Measurements from ENCODE around the gene HTRA3. TPM values are rescaled to one million over a fixed set of nuclear protein-coding genes. Genes with fewer than 3 reads are reported as not detected.

Gene HTRA3
- total RNA-seq, 1 donor from 2014 or later, result 35.2 TPM

DNA sequence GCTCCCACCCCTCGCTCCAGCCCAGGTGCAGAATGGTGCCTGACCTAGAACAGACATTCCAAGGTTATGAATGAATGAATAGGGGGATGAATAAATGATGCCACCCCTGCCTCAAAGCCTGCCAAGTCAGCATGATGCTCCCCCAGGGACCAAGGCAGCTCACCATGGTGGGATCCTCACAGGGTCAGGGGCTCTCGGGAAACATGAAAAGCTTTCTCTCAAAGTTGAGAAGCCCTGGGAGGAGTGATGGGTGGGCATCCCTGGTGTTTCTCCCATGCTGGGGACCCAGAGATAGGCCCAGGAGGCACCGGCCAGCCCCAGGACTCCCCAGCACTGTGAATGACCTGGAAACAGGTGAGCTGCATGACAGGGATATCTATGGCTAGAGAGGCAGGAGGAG, 58.9 kb downstream of the HTRA3 start:
- H3K4me1 Mint-ChIP-seq (ENCODE audit: low read depth, unreplicated experiment), result no peaks in the 10 kb centered on the region
- Histone ChIP-seq H4K20me1 (ENCODE audit: insufficient read depth, low read length) (no peaks in the 10 kb centered on the region), H3K27ac (ENCODE audit: low read depth, low read length) (no peak overlapping the region), H3K9me3 (ENCODE audit: insufficient read depth, low read depth, low read length) (no peaks in the 10 kb centered on the region), H3K4me2 (ENCODE audit: low read length) (no peak overlapping the region), H3K4me1 (ENCODE audit: insufficient read depth, low read length) (no peaks in the 10 kb centered on the region), H3K36me3 (ENCODE audit: insufficient read depth, low read length) (no peaks in the 10 kb centered on the region), H3K9ac (ENCODE audit: low read length) (no peak overlapping the region), H3K27me3 (ENCODE audit: insufficient read depth, low read length) (no peaks in the 10 kb centered on the region), H3K4me3 (ENCODE audit: insufficient read depth, low read depth, low read length) (no peak overlapping the region), H2AFZ (ENCODE audit: low read depth, low read length) (no peak overlapping the region), H3K79me2 (ENCODE audit: insufficient read depth, low read length) (no peaks in the 10 kb centered on the region)
- no peak overlapping the region for H3K27ac Mint-ChIP-seq (ENCODE audit: unreplicated experiment)
- no peak for TF ChIP-seq EZH2 (IDR thresholded peaks at IDR 0.05; ENCODE audit: insufficient read depth, low read length)
- no peak for TF ChIP-seq CTCF (IDR thresholded peaks at IDR 0.05; ENCODE audit: insufficient read depth, low read depth, low read length)
- peaks cover 40% of the 10 kb centered on the region for H3K27me3 Mint-ChIP-seq (ENCODE audit: low read depth, unreplicated experiment)
- DNase-seq (ENCODE audit: low read depth) (no peak), FAIRE-seq (no peak)
- no peak overlapping the region for H3K4me3 Mint-ChIP-seq (ENCODE audit: unreplicated experiment)
- H3K36me3 Mint-ChIP-seq (ENCODE audit: low read depth, unreplicated experiment), result no peaks in the 10 kb centered on the region
- peaks cover 10% of the 10 kb centered on the region for H3K9me3 Mint-ChIP-seq (ENCODE audit: unreplicated experiment)

DNA sequence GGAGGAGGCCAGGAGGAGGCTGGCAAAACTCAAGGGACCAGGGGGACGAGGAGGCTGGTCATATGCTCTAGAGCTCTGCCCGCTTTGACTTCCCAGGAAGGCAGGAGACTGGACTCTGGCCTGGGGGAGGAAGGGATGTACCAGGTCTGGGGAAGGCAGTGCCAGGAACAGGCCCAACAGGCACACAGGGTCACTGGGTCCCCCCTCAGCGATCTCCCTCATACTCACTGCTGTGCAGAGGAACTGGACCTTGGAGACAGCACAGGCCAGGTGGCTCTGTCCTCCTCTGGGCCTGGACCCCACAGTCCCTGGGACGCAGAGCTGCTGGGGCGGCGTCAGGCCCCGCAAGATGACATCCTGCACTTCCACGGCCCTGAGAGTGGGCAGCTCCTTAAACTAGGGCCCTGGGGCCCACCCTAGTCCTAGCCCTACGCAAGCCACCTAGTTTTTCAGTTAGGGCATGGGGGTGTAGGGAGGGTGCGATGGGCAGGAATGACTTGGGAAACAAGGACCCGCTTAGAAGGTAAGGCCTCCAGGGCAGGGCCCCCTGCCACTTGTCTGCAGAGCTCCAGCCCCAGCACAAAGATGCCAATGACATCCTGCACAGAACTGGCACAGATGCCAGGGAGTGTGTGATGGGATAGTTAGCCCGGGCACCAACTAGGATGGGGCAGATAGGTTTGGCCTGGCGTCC, 59.5 kb downstream of the HTRA3 start:
- no peaks in the 10 kb centered on the region for H3K36me3 Mint-ChIP-seq (ENCODE audit: low read depth, unreplicated experiment)
- H3K9me3 ChIP-seq (ENCODE audit: insufficient read depth, low read depth, low read length), result no peaks in the 10 kb centered on the region
- no peak overlapping the region for H3K4me3 Mint-ChIP-seq (ENCODE audit: unreplicated experiment)
- no peak overlapping the region for H3K27ac Mint-ChIP-seq (ENCODE audit: unreplicated experiment)
- no peaks in the 10 kb centered on the region for H3K36me3 ChIP-seq (ENCODE audit: insufficient read depth, low read length)
- no peak overlapping the region for H3K4me3 ChIP-seq (ENCODE audit: insufficient read depth, low read depth, low read length)
- peaks cover 2% of the 10 kb centered on the region for H3K27me3 ChIP-seq (ENCODE audit: insufficient read depth, low read length)
- H3K27me3 Mint-ChIP-seq (ENCODE audit: low read depth, unreplicated experiment), result peaks cover 42% of the 10 kb centered on the region
- FAIRE-seq, result no peak
- peaks cover 9% of the 10 kb centered on the region for H3K9me3 Mint-ChIP-seq (ENCODE audit: unreplicated experiment)
- no peaks in the 10 kb centered on the region for H4K20me1 ChIP-seq (ENCODE audit: insufficient read depth, low read length)
- DNase-seq (ENCODE audit: low read depth), result no peak
- no peaks in the 10 kb centered on the region for H3K4me1 Mint-ChIP-seq (ENCODE audit: low read depth, unreplicated experiment)
- H2AFZ ChIP-seq (ENCODE audit: low read depth, low read length), result no peak overlapping the region
- H3K4me1 ChIP-seq (ENCODE audit: insufficient read depth, low read length), result no peaks in the 10 kb centered on the region
- no peak overlapping the region for H3K9ac ChIP-seq (ENCODE audit: low read length)
- no peak for TF ChIP-seq EZH2 (IDR thresholded peaks at IDR 0.05; ENCODE audit: insufficient read depth, low read length)
- no peak for TF ChIP-seq CTCF (IDR thresholded peaks at IDR 0.05; ENCODE audit: insufficient read depth, low read depth, low read length)
- H3K79me2 ChIP-seq (ENCODE audit: insufficient read depth, low read length), result no peaks in the 10 kb centered on the region
- no peak overlapping the region for H3K4me2 ChIP-seq (ENCODE audit: low read length)
- H3K27ac ChIP-seq (ENCODE audit: low read depth, low read length), result no peak overlapping the region

DNA sequence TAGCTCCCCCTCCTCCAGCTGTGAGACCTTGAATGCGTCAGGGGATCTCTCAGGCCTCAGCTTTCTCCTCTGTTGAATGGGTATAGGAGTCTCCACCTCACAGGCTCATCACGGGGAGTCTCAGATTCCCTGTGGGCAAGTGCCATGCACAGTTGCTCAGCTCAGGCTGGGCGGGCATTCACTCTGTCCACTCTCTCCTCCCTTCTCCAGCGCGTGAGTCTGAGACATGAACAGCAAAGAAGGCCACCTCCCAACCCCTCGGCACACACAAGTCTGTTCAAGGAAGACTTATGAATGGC, 60.0 kb downstream of the HTRA3 start:
- no peak overlapping the region for H2AFZ ChIP-seq (ENCODE audit: low read depth, low read length)
- Mint-ChIP-seq H3K4me1 (ENCODE audit: low read depth, unreplicated experiment) (no peaks in the 10 kb centered on the region), H3K36me3 (ENCODE audit: low read depth, unreplicated experiment) (no peaks in the 10 kb centered on the region), H3K27me3 (ENCODE audit: low read depth, unreplicated experiment) (peaks cover 39% of the 10 kb centered on the region), H3K27ac (ENCODE audit: unreplicated experiment) (no peak overlapping the region), H3K9me3 (ENCODE audit: unreplicated experiment) (peaks cover 4% of the 10 kb centered on the region), H3K4me3 (ENCODE audit: unreplicated experiment) (no peak overlapping the region)
- H3K9me3 ChIP-seq (ENCODE audit: insufficient read depth, low read depth, low read length), result no peaks in the 10 kb centered on the region
- DNase-seq (ENCODE audit: low read depth), result no peak
- no peaks in the 10 kb centered on the region for H3K4me1 ChIP-seq (ENCODE audit: insufficient read depth, low read length)
- no peak overlapping the region for H3K4me2 ChIP-seq (ENCODE audit: low read length)
- TF ChIP-seq EZH2 (IDR thresholded peaks at IDR 0.05; ENCODE audit: insufficient read depth, low read length), result no peak
- H3K9ac ChIP-seq (ENCODE audit: low read length), result no peak overlapping the region
- no peak for FAIRE-seq
- no peaks in the 10 kb centered on the region for H4K20me1 ChIP-seq (ENCODE audit: insufficient read depth, low read length)
- no peak overlapping the region for H3K27ac ChIP-seq (ENCODE audit: low read depth, low read length)
- H3K4me3 ChIP-seq (ENCODE audit: insufficient read depth, low read depth, low read length), result no peak overlapping the region
- H3K36me3 ChIP-seq (ENCODE audit: insufficient read depth, low read length), result no peaks in the 10 kb centered on the region
- no peaks in the 10 kb centered on the region for H3K79me2 ChIP-seq (ENCODE audit: insufficient read depth, low read length)
- peaks cover 2% of the 10 kb centered on the region for H3K27me3 ChIP-seq (ENCODE audit: insufficient read depth, low read length)

All from astrocyte (in vitro differentiated cells and primary cell).